K562 (cell line): Measurements from ENCODE around the gene SSH3. TPM values are rescaled to one million over a fixed set of nuclear protein-coding genes. Genes with fewer than 3 reads are reported as not detected.

Experiments used
- ATAC-seq: fragments of 200-7000 bp; cut with Tn5 transposase; 3 replicates; pipeline ENCODE4 v1.9.1; 2020; ENCODE audit warnings: moderate library complexity
- BruUV-seq: library from RNA; stranded (reverse); fragments of 400-500 nt; replicated peaks from 2 replicates; lab custom pipeline; 2021; lab: Mats Ljungman, UMichigan
- CTCF ChIA-PET: fragments of 300-600 bp; formaldehyde crosslinking; extraction: SDS; loops from one replicate; lab custom pipeline; 2021; ENCODE audit warnings: low intra/inter-chr PET ratio; lab: Yijun Ruan, JAX
- POLR2A ChIA-PET: fragments of 300-600, 350-650 bp; sonication (Branson Sonifier 250); formaldehyde crosslinking; extraction: SDS; loops from one replicate; lab custom pipeline; 2021; ENCODE audit warnings: antibody characterized with exemption, inconsistent platforms; lab: Yijun Ruan, JAX
- DNase-seq, 4 experiments: peaks; one replicate each; pipeline versions ENCODE4 v3.0.0 to v3.0.0-alpha.2; 2011 to 2018; ENCODE audit warnings: low spot score in 3 of 4, mixed read lengths in 3 of 4; ENCODE audit errors: extremely low read depth in 1 of 4
- FAIRE-seq: peaks from 2 replicates; lab custom pipeline; 2011; peaks lifted over from hg19 to GRCh38; lab: Jason Lieb, UNC
- H2AFZ ChIP-seq: 2 replicates; pipeline ENCODE4 v1.6.0; 2011; ENCODE audit warnings: low read depth, low read length, control low read depth, inconsistent platforms
- H3K27ac ChIP-seq: fragments of 200-600 bp; 3 replicates; pipeline ENCODE4 v1.8.0; 2011; ENCODE audit warnings: low read depth, mild to moderate bottlenecking, control low read depth, inconsistent platforms, low read length, moderate library complexity, mixed read lengths; ENCODE audit errors: extremely low read depth
- H3K27me3 ChIP-seq, 2 experiments: fragments of 300-600 bp in 1 of 2; 2 replicates in 1 of 2; 3 replicates in 1 of 2; pipeline versions ENCODE4 v1.6.0 to v1.8.0; 2011; ENCODE audit warnings: inconsistent platforms in 2 of 2, low read length in 2 of 2, mild to moderate bottlenecking in 1 of 2, mixed read lengths in 1 of 2, moderate library complexity in 1 of 2; ENCODE audit not compliant: control insufficient read depth in 2 of 2, insufficient read depth in 2 of 2
- H3K36me3 ChIP-seq: fragments of 300-600 bp; 3 replicates; pipeline ENCODE4 v1.8.0; 2011; ENCODE audit warnings: mild to moderate bottlenecking, low read length, inconsistent platforms; ENCODE audit not compliant: control insufficient read depth, insufficient read depth
- H3K4me1 ChIP-seq, 2 experiments: fragments of 200-600 bp in 1 of 2; replicated peaks in 1 of 2; 2 replicates in 1 of 2; 3 replicates in 1 of 2; pipeline versions ENCODE4 v1.5.1 to v1.8.0; 2011; ENCODE audit warnings: inconsistent platforms in 2 of 2, low read length in 2 of 2, mild to moderate bottlenecking in 1 of 2, mixed read lengths in 1 of 2, moderate library complexity in 1 of 2; ENCODE audit not compliant: control insufficient read depth in 2 of 2, insufficient read depth in 2 of 2
- H3K4me2 ChIP-seq: 2 replicates; pipeline ENCODE4 v1.6.1; 2011; ENCODE audit warnings: low read length, control low read depth, inconsistent platforms, mixed read lengths; ENCODE audit not compliant: insufficient read depth
- H3K4me3 ChIP-seq: fragments of 200-600 bp; sonication (generic), shearing (Covaris generic); 2 replicates; pipeline ENCODE4 v1.5.1; 2016; ENCODE audit warnings: control low read depth, inconsistent platforms
- H3K79me2 ChIP-seq: fragments of 200-600 bp; 3 replicates; pipeline ENCODE4 v1.8.0; 2011; ENCODE audit warnings: low read length, inconsistent platforms; ENCODE audit not compliant: control insufficient read depth, insufficient read depth
- H3K9ac ChIP-seq, 2 experiments: 2 replicates each; pipeline versions ENCODE4 v1.6.0 to v1.6.1; 2011; ENCODE audit warnings: low read depth in 2 of 2, low read length in 2 of 2, control low read depth in 1 of 2, inconsistent platforms in 1 of 2, mild to moderate bottlenecking in 1 of 2, mixed read lengths in 1 of 2; ENCODE audit not compliant: insufficient read depth in 1 of 2
- H3K9me1 ChIP-seq: one replicate; pipeline ENCODE4 v1.6.0; 2011; ENCODE audit warnings: inconsistent platforms, mild to moderate bottlenecking, low read length, moderate library complexity; ENCODE audit not compliant: control insufficient read depth, insufficient read depth
- H3K9me3 ChIP-seq: replicated peaks from 2 replicates; pipeline ENCODE4 v1.5.1; 2011; ENCODE audit warnings: low read depth, low read length, inconsistent platforms; ENCODE audit not compliant: control insufficient read depth, insufficient read depth
- H4K20me1 ChIP-seq: replicated peaks from 2 replicates; pipeline ENCODE4 v1.6.1; 2011; ENCODE audit warnings: low read length, inconsistent platforms, mixed read lengths; ENCODE audit not compliant: control insufficient read depth, insufficient read depth
- BCOR ChIP-seq: fragments of 450-650 bp; IDR thresholded peaks from 2 replicates; pipeline ENCODE4 v1.6.1; 2016
- CBX3 ChIP-seq, 2 experiments: IDR thresholded peaks; 1 replicate in 1 of 2; 2 replicates in 1 of 2; pipeline ENCODE4 v1.6.1; 2012; ENCODE audit warnings: inconsistent platforms in 2 of 2, low read length in 2 of 2, borderline replicate concordance in 1 of 2, control low read depth in 1 of 2
- CEBPB ChIP-seq: fragments of 450-650 bp; IDR thresholded peaks from 2 replicates; pipeline ENCODE4 v1.6.1; 2016; ENCODE audit warnings: missing genetic modification characterization, missing compliant biosample characterization
- ELF2 ChIP-seq: fragments of 250-450 bp; sonication (Bioruptor Pico); IDR thresholded peaks from 2 replicates; pipeline ENCODE4 v1.5.0; 2021; ENCODE audit warnings: mild to moderate bottlenecking
- NFRKB ChIP-seq: fragments of 450-650 bp; IDR thresholded peaks from 2 replicates; pipeline ENCODE4 v1.6.1; 2016; ENCODE audit warnings: low read depth
- NR1H2 ChIP-seq: sonication (generic); formaldehyde crosslinking; IDR thresholded peaks from 2 replicates; pipeline ENCODE4 v1.4.0; 2020; ENCODE audit warnings: mild to moderate bottlenecking, missing genetic modification reagents
- PHB2 ChIP-seq: fragments of 450-650 bp; IDR thresholded peaks from 2 replicates; pipeline ENCODE4 v1.6.1; 2017; ENCODE audit warnings: low read depth
- RFX1 ChIP-seq: fragments of 450-650 bp; IDR thresholded peaks from 2 replicates; pipeline ENCODE4 v1.6.1; 2016; ENCODE audit warnings: mild to moderate bottlenecking, moderate library complexity
- SIN3B ChIP-seq: fragments of 450-650 bp; IDR thresholded peaks from 2 replicates; pipeline ENCODE4 v1.6.1; 2017; ENCODE audit warnings: low read depth, mild to moderate bottlenecking, moderate library complexity
- STAT5B ChIP-seq: fragments of 250-450 bp; sonication (Bioruptor Pico); IDR thresholded peaks from 2 replicates; pipeline ENCODE4 v1.8.0; 2021; ENCODE audit warnings: mild to moderate bottlenecking, inconsistent platforms
- ZNF263 ChIP-seq: sonication (generic); formaldehyde crosslinking; IDR thresholded peaks from 2 replicates; pipeline ENCODE4 v1.8.0; 2022; ENCODE audit warnings: mild to moderate bottlenecking, missing genetic modification reagents, borderline replicate concordance
- ZNF384 ChIP-seq: IDR thresholded peaks from 2 replicates; pipeline ENCODE4 v1.6.1; 2012; ENCODE audit warnings: low read depth, low read length, improper control_type of control experiment
- ZNF766 ChIP-seq: fragments of 200-800 bp; sonication (Bioruptor generic); conservative IDR thresholded peaks from 2 replicates; pipeline ENCODE4 v1.6.1; 2016; ENCODE audit warnings: missing genetic modification characterization, missing compliant biosample characterization
- WGBS: fragments of 100-300 bp; shearing (Covaris generic); methylation state at CpG from one replicate; pipeline ENCODE4 v1.1.6; 2016; ENCODE audit warnings: low coverage, mixed read lengths; ENCODE audit not compliant: insufficient coverage; ENCODE audit errors: missing lambda C conversion rate; 5-methylcytosine and 5-hydroxymethylcytosine counted together
- in situ Hi-C: fragments of 300-500 bp; cut with MboI; formaldehyde crosslinking; loops from 4 replicates; pipeline ENCODE4 v1.15.0; 2018; ENCODE audit warnings: inconsistent platforms, mixed read lengths
- intact Hi-C: fragments of 100-400 bp; cut with micrococcal nuclease; formaldehyde crosslinking; loops from 2 replicates; pipeline ENCODE4 v1.14.2; 2022
- polyA plus RNA-seq, 8 experiments: library from polyadenylated mRNA; depleted of rRNA in 4 of 8; stranded (reverse) in 5 of 8; unstranded in 3 of 8; fragments of >200 nt; fragmentation: Nextera tagmentation in 2 of 8; fragmentation: Illumina TruSeq in 1 of 8; extraction: Ambion mirVana in 2 of 8; extraction: Trizol in 1 of 8; gene quantifications; 2 replicates each; pipeline versions ENCODE4 v1.2.1 to v1.2.3, GENCODE V29; 2011 to 2014; ENCODE audit warnings: inconsistent platforms in 1 of 8, missing spikeins in 1 of 8
- total RNA-seq, 7 experiments: library from RNA; depleted of rRNA in 6 of 7; stranded (reverse); fragments of >200 nt in 6 of 7; fragmentation: Illumina TruSeq in 2 of 7; extraction: Trizol in 2 of 7; gene quantifications; 2 replicates each; pipeline versions ENCODE4 v1.2.1 to v1.2.3, GENCODE V29; 2011 to 2021; ENCODE audit warnings: low replicate concordance in 1 of 7
- TF ChIP-seq, protein P1 (sequence below): sonication (generic); IDR thresholded peaks from 2 replicates; pipeline ENCODE4 v1.6.1; 2016
- TF ChIP-seq, protein P2 (sequence below): fragments of 200-800 bp; sonication (Bioruptor generic); IDR thresholded peaks from 2 replicates; pipeline ENCODE4 v1.6.1; 2016; ENCODE audit warnings: missing genetic modification characterization, missing compliant biosample characterization

Gene SSH3
- total and polyA plus RNA-seq, 9 of the 15 experiments (the other 6 are each of a cell fraction or from before 2014, with no cell fraction given) = 0.07 to 1.0 (median 0.24) TPM; not detected in 3

DNA sequence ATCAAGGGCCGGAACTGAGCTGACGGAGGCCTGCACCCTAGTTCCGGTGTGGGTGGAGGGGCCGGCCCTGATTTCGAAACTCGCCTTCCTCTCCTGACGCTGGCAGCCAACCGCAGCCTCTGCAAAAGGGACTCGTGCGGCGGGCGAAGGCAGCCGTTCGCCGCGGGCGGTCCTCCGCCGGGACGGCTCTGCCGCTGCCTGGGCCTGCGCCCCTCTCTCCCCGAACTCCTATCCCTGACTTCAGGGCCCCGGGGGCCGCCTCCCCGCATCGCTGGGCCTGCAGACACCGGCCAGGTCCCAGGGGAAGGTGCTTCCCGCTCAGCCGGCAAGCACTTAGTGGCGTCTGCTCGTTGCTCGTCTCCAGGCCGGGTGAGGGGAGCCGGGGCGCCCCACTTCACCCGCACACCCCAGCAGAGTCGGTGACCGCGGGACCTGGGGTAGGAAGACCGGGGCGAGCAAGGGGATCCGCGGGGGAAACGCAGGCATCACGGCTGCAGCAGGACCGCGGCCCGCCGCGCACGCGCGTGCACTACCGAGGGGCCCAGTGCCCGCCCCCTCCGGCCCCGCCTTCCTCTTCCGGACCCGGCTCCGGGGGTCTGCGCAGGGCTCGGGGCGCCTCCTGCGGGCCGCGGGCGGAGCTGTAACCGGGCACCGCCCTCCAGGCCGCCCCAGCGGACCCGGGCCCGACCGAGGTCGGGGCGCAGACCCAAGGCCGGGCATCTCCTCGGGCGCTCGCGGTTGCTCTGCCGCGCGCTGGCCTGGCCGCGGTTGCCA is 14.7 kb upstream of the SSH3 start:
- no peaks in the 10 kb centered on the region for H3K27me3 ChIP-seq
- under 1% methylated on average over 55 of the region's 87 CpGs for WGBS
- peaks cover 73% of the 10 kb centered on the region; the same call in 2 of the 3 replicates for H3K36me3 ChIP-seq
- peak overlapping the region; percentile 71 for H3K4me3 ChIP-seq
- H3K27ac ChIP-seq = peak overlapping the region; percentile 93
- H3K4me2 ChIP-seq = peak overlapping the region; percentile 91
- H3K4me1 ChIP-seq = peaks cover 15 to 56% of the 10 kb centered on the region in 2 experiments
- peak overlapping the region; percentile 87 for H2AFZ ChIP-seq
- peaks cover 15% of the 10 kb centered on the region for H3K79me2 ChIP-seq
- ChIA-PET CTCF (interaction anchor here (0.6 to 1.8 kb wide), 3 partner anchors 22 to 69 kb away, joined by 3 to 9 read pairs (median 5); no protein-coding TSS in a partner anchor), POLR2A (interaction anchor here (0.7 to 3.4 kb wide), 6 partner anchors 9 to 120 kb away, joined by 3 to 29 read pairs (median 6); no protein-coding TSS in a partner anchor)
- ATAC-seq (peak; percentile 86), FAIRE-seq (peak; percentile 95), DNase-seq (peak; percentile 90 to 94 (median 92))
- no peaks in the 10 kb centered on the region for H3K9me1 ChIP-seq
- intact Hi-C loops (loop anchor here (1.0 to 2.0 kb wide), 3 partner anchors 11 to 28 kb away; partner anchors contain the start of gene GRK2), in situ Hi-C loops (no loop called here)
- no peaks in the 10 kb centered on the region for H4K20me1 ChIP-seq
- peak overlapping the region; percentile 86 to 95 for H3K9ac ChIP-seq
- BruUV-seq = no TSS peak
- H3K9me3 ChIP-seq = no peaks in the 10 kb centered on the region
- TF ChIP-seq, protein P1, sequence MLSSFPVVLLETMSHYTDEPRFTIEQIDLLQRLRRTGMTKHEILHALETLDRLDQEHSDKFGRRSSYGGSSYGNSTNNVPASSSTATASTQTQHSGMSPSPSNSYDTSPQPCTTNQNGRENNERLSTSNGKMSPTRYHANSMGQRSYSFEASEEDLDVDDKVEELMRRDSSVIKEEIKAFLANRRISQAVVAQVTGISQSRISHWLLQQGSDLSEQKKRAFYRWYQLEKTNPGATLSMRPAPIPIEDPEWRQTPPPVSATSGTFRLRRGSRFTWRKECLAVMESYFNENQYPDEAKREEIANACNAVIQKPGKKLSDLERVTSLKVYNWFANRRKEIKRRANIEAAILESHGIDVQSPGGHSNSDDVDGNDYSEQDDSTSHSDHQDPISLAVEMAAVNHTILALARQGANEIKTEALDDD = no peak
- TF ChIP-seq STAT5B (CRISPR knock-in tag) (no peak), CBX3 (IDR thresholded peaks at IDR 0.05; ENCODE audit: borderline replicate concordance in 1 of 2, low read length in 2 of 2) (peak in 1 of 2 experiments; percentile 64; a peak in 1 of 3 replicates), BCOR (peak; percentile 28; the same call in 1 of the 2 replicates), ZNF384 (no peak), ZNF263 (CRISPR knock-in tag) (no peak), PHB2 (no peak), NFRKB (0 out of 2 replicates have a peak, but pooled peaks have one; percentile 24), ELF2 (CRISPR knock-in tag) (peak; percentile 26; the same call in 1 of the 2 replicates), CEBPB (tag) (peak; percentile 98), RFX1 (no peak), SIN3B (peak; percentile 64), ZNF766 (CRISPR knock-in tag) (peak; percentile 2; the same call in 1 of the 2 replicates), NR1H2 (CRISPR knock-in tag) (no peak)
- TF ChIP-seq, protein P2, sequence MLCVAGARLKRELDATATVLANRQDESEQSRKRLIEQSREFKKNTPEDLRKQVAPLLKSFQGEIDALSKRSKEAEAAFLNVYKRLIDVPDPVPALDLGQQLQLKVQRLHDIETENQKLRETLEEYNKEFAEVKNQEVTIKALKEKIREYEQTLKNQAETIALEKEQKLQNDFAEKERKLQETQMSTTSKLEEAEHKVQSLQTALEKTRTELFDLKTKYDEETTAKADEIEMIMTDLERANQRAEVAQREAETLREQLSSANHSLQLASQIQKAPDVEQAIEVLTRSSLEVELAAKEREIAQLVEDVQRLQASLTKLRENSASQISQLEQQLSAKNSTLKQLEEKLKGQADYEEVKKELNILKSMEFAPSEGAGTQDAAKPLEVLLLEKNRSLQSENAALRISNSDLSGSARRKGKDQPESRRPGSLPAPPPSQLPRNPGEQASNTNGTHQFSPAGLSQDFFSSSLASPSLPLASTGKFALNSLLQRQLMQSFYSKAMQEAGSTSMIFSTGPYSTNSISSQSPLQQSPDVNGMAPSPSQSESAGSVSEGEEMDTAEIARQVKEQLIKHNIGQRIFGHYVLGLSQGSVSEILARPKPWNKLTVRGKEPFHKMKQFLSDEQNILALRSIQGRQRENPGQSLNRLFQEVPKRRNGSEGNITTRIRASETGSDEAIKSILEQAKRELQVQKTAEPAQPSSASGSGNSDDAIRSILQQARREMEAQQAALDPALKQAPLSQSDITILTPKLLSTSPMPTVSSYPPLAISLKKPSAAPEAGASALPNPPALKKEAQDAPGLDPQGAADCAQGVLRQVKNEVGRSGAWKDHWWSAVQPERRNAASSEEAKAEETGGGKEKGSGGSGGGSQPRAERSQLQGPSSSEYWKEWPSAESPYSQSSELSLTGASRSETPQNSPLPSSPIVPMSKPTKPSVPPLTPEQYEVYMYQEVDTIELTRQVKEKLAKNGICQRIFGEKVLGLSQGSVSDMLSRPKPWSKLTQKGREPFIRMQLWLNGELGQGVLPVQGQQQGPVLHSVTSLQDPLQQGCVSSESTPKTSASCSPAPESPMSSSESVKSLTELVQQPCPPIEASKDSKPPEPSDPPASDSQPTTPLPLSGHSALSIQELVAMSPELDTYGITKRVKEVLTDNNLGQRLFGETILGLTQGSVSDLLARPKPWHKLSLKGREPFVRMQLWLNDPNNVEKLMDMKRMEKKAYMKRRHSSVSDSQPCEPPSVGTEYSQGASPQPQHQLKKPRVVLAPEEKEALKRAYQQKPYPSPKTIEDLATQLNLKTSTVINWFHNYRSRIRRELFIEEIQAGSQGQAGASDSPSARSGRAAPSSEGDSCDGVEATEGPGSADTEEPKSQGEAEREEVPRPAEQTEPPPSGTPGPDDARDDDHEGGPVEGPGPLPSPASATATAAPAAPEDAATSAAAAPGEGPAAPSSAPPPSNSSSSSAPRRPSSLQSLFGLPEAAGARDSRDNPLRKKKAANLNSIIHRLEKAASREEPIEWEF (CRISPR knock-in tag) = no peak
